HG03025 (cell line): ENCODE data around the gene KRTDAP.
"Not testable (repeated sequence)": the region's sequence is repeated elsewhere in the genome, so short reads cannot be mapped to it uniquely, and the experiment has no call there.

ENCODE experiments used
- ATAC-seq: cut with Tn5 transposase; IDR thresholded peaks from one replicate; pipeline ENCODE4 v1.9.1; 2021; ENCODE audit warnings: mild to moderate bottlenecking, moderate library complexity; ENCODE audit not compliant: unreplicated experiment, low FRiP score

KRTDAP gene

DNA sequence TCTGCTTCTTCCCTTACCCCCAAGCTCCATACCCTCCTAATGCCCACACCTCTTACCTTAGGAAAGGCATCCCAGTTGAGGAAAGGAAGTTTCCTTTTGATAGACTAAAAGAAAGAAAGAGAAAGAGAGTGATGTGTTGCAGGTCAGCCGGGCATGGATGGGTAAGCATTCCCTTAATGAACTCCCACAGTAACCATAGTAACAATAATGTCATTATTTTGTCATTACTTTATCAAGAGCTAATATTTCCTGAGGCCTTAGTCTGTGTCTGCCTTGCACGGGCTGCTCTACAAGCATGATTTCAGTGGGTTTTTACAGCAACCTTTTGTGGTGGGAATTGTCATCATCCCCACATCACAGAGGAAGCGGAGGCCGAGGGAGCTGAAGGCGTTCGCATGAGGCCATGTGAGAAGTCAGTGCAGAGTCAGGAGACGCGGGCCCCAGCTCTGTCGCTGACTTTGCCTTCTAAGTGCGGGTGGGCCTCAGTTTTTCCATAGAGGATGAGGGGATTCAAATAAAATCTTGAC, 2.5 kb downstream of the KRTDAP start:
- no peak for ATAC-seq

DNA sequence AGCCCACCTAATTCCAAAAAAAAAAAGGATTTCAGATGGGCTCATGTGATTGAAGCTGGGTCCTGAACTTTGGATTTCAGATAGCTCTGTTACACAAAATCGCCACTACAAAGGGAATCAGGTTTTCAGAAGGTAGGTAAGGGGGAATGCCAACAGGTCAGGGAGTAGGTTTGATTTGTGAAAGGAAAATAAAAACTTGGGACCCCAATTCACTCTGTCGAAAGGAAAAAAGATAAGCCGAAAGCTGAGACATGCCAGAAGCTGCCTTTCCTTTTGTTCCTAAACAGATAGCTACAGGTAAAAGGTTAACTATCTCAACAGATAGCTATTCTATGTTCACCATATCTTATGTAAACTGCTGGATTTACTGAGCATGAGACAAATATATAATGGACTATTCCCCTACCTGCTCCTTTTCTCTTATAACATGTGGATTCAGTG, 4.0 kb downstream of the KRTDAP start:
- ATAC-seq, result no peak

- ATAC-seq, result no peak
These were observed 5.8 kb downstream of the KRTDAP start for GRCh38 chr19:35484252-35485036.

DNA sequence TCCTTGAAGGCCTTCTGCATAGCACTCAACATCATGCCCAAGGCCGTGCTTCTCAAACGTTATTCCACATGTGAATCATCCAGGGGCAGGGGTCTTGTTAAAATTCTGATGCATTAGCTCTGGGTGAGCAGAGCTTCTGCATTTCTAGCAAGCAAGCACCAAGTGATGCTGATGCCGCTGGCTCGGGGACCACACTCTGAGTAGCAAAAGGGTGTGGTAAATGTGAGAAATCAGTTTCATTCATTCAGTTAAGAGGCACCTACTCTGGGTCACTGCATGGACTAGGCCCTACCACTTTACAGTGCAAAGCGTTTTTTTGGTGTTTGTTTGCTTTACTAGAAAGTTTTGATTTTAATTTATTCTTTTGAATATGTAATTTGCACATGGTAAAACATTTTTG, 7.2 kb downstream of the KRTDAP start:
- no peak for ATAC-seq

DNA sequence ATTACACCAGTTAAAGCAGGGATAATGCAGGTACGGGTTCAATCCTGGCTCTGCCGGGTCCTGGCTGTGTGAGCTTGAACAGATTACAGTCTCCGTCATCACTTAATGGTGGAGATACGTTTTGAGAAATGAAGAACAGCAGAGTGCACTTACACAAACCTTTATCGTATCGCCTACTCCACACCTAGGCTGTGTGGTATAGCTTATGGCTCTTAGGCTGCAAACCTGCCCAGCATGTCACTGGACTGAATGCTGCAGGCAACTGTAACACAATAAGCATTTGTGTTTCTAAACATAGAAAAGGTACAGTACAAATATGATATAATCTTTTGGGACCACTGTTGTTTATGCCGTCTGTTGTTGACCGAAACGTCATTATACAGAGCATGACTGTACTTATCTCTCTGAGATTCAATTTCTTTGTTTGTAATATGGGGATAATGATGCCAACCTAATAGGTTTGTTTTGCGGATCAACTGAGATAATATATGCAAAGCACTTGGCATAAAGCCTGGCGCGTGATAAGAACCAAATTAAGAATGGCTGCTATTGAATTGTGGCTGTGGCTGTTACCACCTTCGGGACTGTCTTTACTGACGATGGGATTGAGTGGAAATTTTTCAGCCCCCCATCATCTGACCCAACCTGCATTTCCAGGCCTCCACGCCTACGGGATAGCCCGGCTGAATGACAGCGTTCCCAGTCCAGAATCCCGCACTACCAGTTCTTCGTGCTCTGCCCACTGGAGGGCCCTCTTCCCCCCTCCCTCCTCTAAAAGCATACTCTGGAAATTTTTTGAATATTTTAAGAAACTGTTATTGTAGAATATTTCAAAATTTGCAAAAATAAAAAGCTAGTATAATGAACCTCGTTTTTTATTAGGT, 11.2 kb downstream of the KRTDAP start:
- ATAC-seq, result no peak

DNA sequence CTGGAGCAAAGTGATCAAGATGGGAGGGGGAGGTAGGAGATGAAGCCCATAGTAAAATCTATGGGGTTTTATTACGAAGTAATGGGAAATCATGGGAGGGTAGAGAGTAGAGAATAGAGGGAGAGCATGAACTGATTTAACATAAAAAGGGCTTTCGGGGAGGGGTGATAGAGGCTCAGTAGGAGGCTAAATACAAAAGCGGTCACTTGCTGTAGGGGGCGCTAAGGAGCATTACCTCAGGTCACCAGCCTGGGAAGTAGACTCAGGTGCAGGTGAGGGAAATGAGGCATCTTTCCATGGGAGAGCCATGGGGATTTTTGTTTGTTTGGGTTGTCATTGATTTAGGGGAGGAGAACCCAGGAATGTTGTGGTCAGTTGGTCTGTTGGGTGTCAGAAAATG, 14.1 kb downstream of the KRTDAP start:
- no peak for ATAC-seq

DNA sequence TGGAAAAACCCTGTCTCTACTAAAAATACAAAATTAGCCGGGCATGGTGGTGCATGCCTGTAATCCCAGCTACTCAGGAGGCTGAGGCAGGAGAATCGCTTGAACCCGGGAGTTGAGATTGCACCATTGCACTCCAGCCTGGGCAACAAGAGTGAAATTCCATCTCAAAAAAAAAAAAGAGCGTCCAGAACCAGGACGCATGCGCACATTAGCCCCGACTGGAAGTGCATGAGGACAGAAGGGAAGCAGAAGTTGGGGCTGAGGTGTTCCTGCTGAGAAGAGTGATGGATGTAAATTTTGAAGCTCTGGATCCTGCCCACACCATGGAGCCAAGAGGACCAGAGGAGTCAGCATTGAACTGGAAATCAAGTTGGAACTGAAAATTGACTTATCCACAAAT, 15.7 kb downstream of the KRTDAP start:
- ATAC-seq, result not testable (repeated sequence)

DNA sequence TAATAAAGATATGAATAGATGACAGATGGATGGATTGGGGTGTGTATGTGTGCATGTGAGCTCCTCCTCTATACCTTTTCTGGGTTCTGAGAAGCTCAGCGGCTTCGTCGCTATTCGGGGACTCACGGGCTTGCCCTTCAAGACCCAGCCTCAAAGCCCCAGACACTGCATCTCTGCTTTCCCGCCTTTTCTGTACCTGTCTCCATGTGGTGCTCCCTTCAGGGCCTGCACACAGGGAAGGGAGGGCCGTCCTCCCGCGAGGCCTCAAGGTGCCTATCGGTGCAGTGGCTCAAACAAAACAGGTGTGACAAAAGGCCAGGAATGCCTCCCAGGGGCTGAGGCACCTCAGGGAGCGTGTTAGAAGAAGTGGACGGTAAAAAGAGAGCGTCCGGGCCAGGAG, 16.2 kb downstream of the KRTDAP start:
- ATAC-seq, result no peak

- no peak for ATAC-seq
These were observed 18.3 kb downstream of the KRTDAP start for GRCh38 chr19:35471946-35472345.

DNA sequence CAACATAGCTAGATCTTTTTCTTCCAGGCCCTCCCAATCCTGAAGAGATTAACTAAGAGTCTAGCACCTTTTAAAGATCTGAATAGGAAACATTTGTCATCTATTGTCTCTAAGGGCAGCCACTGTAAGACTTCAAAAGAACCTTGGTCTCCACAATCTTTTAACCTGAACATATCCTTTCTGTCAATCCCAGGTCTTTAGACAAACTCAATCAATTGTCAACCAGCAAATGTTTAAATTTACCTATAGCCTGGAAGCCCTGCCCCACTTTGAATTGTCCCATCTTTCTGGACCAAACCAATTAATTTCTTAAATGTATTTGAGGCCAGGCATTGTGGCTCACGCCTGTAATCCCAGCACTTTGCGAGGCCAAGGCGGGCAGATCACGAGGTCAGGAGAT, 19.2 kb downstream of the KRTDAP start:
- not testable (repeated sequence) for ATAC-seq

DNA sequence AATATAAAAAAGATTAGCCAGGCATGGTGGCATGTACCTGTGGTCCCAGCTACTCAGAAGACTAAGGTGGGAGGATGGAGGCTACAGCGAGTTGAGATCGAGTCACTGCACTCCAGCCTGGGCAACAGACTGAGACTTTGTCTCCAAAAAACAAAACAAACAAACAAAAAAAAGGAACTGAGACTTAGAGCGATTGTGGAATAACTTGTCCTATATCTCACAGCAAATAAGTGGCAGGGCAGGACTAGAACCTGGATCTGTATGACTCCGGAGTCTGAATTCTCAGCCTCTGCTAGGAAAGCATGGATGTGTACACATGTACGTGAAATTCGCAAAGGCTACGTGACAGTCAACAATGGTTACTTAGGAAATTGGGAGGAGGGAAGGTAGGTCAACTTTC, 20.1 kb downstream of the KRTDAP start:
- no peak for ATAC-seq

DNA sequence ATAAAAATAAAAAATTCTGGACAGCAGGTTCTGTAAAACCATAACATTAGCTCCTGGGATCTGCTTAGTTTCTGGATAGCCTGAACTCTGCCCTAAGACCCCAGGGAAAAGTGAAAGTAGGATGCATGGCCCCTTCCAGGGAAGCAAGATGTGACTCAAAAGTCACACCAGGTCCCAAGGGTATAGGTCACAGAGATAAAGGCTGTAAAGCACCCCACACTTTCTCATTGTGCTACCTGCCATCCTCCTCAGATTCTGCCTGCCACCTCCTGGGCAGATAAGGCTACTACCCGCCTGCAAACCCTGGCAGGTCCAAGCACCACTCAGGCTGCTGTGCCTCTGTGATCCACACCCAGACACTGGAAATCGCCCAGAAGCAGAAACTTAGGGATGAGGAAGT, 21.6 kb downstream of the KRTDAP start:
- ATAC-seq, result no peak

- ATAC-seq, result no peak
These were observed 24.0 kb downstream of the KRTDAP start for GRCh38 chr19:35466259-35466658.

DNA sequence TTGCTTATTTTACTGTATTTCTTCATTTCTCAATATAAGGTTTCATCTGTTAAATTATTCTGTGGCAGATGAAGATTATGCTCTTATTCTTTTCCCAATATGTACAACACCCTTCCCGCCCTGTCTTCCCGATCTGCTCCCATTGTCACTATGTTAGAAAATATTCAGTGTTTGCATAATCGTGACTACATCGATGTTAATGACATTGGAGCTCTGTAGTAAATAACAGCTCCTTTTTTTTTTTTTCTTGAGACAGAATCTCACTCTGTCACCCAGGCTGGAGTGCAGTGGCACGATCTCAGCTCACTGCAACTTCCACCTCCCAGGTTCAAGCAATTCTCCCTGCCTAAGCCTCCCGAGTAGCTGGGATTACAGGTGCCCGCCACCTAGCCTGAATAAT, 27.3 kb downstream of the KRTDAP start:
- ATAC-seq, result not testable (repeated sequence)

GRCh38 chr19:35462476-35462953, 27.7 kb downstream of the KRTDAP start:
- ATAC-seq, result no peak

DNA sequence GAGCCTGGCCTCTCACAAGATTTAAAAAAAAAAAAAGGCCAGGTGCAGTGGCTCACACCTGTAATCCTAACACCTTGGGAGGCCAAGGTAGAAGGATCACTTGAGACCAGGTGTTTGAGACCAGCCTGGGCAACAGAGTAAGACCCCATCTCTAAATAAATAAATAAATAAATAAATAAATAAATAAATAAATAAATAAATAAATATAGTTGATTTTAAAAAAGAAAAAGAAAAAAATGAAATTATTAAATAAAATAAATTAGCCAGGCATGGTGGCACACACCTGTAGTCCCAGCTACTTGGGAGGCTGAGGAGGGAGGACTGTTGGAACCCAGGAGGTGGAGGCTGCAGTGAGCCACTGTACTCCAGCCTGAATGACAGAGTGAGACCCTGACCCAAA, 28.5 kb downstream of the KRTDAP start:
- ATAC-seq, result not testable (repeated sequence)

- no peak for ATAC-seq
These were observed 29.2 kb downstream of the KRTDAP start for GRCh38 chr19:35461060-35461459.

DNA sequence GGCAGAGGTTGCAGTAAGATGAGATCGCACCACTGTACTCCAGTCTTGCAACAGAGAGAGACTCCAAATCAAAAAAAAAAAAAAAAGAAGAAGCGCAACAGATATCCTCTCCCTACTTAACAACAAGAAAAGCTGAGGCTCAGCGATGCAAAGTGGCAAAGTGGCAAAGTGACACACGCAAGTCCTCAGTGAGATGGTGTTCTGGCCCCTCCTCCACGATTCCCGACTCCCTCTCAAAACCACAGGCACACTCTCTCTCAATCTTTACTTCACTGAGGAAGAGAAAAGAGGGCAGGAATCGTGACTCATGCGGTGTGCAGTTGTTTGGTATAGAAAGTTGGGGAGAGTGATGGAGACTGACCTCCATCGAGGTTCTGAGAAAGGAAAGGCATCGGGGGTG, 29.7 kb downstream of the KRTDAP start:
- ATAC-seq, result no peak

DNA sequence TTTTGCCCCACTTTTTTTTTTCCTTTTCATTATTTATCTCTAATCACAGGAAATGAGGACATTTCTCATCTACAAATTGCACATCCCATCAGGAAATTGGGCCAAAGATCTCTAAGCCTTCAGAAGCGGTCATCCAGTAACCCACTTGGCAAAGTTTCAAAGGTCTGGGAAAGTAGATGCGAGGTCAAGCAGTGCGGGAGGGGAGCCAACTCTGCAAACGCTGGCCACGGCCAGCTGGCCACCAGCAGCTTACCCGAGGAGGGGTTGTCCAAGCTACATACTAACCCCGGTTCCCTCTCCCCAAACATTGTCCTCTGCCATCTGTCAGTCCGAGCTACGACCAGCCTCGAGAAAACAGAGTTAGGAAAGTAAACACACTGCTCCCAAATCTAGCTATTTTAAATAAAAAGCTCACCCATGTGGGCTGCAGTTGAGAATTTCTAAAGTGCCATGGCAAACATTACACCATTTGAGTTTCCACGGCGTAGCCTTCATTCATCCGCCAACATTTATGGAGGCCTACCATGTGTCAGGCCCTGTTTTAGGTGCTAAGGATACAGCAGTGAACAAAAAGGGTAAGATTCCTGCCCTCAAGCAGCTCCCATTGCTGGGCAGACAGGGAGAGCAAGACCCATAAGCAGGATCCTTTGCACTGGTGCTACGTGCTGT, 30.7 kb downstream of the KRTDAP start:
- ATAC-seq, result no peak

DNA sequence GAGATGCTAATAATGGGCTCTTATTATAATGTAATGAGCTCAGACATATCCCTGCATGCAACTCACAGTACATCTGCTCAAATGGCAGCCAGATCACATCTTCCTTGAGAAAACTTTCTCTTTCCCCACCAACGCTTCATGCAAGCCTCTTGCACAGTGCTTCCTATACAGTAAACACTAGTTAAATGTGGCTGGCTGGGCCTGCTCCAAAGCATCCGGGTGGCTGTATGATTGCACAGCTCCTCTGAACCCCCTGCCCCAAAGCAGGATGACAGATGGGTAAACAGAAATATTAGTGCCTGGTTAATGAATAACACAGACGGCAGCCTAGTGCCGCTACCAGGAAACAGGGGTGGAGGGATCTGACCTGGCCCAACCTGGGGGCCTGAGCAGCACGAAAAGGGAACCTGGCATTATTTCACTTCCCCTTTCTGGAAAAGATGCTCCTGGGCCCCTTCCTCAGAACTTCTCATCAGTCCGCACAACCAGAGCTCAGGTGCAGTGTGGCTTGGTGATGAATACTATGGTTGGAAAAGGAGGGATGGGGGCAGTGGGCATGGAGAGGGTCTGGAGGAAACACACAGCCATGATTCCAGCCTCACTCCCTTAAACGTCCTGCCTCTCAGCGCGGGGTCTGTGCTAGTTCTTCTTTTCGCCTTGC, 31.4 kb downstream of the KRTDAP start:
- no peak for ATAC-seq
